ENCODE results near the gene ANO4. TPM values are rescaled to one million over a fixed set of nuclear protein-coding genes. Genes with fewer than 3 reads are reported as not detected.

ANO4 gene
- total RNA-seq, 4 donors from 2014 or later = 0.10 TPM; not detected in 3

DNA sequence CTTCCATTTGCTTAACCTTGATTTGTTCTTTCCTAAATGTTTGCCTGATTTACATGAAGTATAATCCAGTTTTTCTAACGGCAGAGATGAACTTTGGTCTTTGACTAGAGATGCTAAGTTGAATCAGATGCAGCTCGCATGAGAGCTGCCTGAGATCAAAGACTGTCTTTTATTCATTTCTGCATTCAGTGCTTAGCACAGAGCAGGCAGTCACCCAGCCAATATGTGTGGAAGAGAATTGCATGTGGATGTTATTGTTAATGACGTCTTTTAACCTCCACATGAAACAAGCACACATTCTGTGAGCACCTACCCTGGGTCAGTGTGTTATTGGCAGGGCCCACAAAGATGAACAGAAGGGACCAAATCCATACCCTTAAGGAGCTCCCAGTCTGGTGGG, 316.3 kb downstream of the ANO4 start:
- H3K9me3 ChIP-seq = no peaks in the 10 kb centered on the region
- no peak overlapping the region for H3K27ac ChIP-seq
- ATAC-seq = no peak
- no peaks in the 10 kb centered on the region for H3K36me3 ChIP-seq
- no peak for DNase-seq
- H3K27me3 ChIP-seq = no peaks in the 10 kb centered on the region
- no peak overlapping the region for H3K4me3 ChIP-seq
- intact Hi-C loops (cut with DNase I; ENCODE audit: low total_unique reads) = no loop called here
- H3K4me1 ChIP-seq = no peaks in the 10 kb centered on the region
- TF ChIP-seq POLR2A (IDR thresholded peaks at IDR 0.05) = no peak
- TF ChIP-seq, protein P1, sequence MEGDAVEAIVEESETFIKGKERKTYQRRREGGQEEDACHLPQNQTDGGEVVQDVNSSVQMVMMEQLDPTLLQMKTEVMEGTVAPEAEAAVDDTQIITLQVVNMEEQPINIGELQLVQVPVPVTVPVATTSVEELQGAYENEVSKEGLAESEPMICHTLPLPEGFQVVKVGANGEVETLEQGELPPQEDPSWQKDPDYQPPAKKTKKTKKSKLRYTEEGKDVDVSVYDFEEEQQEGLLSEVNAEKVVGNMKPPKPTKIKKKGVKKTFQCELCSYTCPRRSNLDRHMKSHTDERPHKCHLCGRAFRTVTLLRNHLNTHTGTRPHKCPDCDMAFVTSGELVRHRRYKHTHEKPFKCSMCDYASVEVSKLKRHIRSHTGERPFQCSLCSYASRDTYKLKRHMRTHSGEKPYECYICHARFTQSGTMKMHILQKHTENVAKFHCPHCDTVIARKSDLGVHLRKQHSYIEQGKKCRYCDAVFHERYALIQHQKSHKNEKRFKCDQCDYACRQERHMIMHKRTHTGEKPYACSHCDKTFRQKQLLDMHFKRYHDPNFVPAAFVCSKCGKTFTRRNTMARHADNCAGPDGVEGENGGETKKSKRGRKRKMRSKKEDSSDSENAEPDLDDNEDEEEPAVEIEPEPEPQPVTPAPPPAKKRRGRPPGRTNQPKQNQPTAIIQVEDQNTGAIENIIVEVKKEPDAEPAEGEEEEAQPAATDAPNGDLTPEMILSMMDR (IDR thresholded peaks at IDR 0.05 in 4 of 5, conservative IDR thresholded peaks at IDR 0.05 in 1 of 5) = no peak
- in situ Hi-C loops (cut with MboI; ENCODE audit: low sequenced_read_pairs in 4 of 4) = no loop called here

DNA sequence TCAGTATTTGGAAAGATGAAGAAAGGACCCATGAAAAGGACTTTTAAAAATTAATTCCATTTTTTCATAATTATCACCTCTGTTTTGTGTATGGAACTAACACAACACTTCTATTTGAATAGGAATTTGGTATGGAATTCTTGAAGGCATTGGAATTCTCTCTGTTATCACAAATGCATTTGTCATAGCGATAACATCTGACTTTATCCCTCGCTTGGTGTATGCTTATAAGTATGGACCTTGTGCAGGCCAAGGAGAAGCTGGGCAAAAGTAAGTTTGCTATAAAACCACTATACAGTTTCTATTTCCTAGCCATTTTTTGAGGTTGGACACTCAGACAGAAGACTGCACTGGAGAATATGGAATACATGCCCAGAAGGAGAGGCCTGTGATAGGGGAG, 316.9 kb downstream of the ANO4 start:
- TF ChIP-seq POLR2A (IDR thresholded peaks at IDR 0.05) = no peak
- TF ChIP-seq, protein P1 (IDR thresholded peaks at IDR 0.05 in 4 of 5, conservative IDR thresholded peaks at IDR 0.05 in 1 of 5) = no peak
- no peaks in the 10 kb centered on the region for H3K27me3 ChIP-seq
- DNase-seq (no peak), ATAC-seq (no peak)
- H3K9me3 ChIP-seq = no peaks in the 10 kb centered on the region
- intact Hi-C loops (cut with DNase I; ENCODE audit: low total_unique reads) = no loop called here
- no peak overlapping the region for H3K27ac ChIP-seq
- no peaks in the 10 kb centered on the region for H3K36me3 ChIP-seq
- no peaks in the 10 kb centered on the region for H3K4me1 ChIP-seq
- in situ Hi-C loops (cut with MboI; ENCODE audit: low sequenced_read_pairs in 4 of 4) = no loop called here
- H3K4me3 ChIP-seq = no peak overlapping the region

DNA sequence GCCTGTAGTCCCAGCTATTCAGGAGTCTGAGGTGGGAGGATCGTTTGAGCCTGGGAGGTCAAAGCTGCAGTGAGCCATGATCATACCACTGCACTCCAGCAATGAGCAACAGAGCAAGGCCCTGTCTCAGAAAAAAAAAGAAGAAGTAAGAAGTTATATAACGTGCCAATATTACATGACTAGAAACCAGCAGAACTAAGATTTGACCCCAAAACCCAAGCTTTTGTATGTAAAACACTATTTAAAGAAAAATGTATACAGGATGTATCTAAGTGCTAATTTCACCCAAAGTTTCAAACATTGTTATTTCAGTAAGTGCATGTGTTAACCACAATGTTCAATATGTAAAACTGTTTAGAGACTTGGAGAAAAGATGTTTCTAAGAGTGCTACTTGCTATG, 320.8 kb downstream of the ANO4 start:
- no peak for ATAC-seq
- H3K36me3 ChIP-seq = no peaks in the 10 kb centered on the region
- intact Hi-C loops (cut with DNase I; ENCODE audit: low total_unique reads) (no loop called here), in situ Hi-C loops (cut with MboI; ENCODE audit: low sequenced_read_pairs in 4 of 4) (no loop called here)
- no peaks in the 10 kb centered on the region for H3K4me1 ChIP-seq
- H3K9me3 ChIP-seq = no peaks in the 10 kb centered on the region
- H3K27me3 ChIP-seq = no peaks in the 10 kb centered on the region
- no peak overlapping the region for H3K27ac ChIP-seq
- no peak overlapping the region for H3K4me3 ChIP-seq
- no peak for DNase-seq
- no peak for TF ChIP-seq POLR2A (IDR thresholded peaks at IDR 0.05)
- TF ChIP-seq, protein P1 (IDR thresholded peaks at IDR 0.05 in 4 of 5, conservative IDR thresholded peaks at IDR 0.05 in 1 of 5) = no peak

DNA sequence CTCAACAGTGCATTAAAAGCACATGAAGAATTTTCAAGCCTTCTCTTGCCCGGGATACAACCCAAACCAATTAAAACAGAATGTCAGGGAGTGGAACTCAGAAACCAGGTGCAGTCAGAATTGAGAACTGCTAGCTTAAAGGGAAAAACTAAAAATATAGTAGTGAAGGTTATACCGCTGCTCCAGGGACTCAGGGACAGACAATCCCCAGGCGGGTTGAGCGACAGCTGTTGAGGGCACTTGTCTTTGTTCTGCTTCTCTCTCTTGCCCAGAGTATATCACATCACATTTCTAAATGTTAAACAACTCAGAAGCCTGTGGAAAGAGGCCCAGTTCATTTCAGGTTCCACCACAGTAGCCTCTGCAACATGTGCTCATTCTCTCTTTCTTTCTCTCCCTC, 322.3 kb downstream of the ANO4 start:
- no peak for DNase-seq
- Histone ChIP-seq H3K36me3 (no peaks in the 10 kb centered on the region), H3K27me3 (no peaks in the 10 kb centered on the region), H3K27ac (no peak overlapping the region), H3K4me1 (no peaks in the 10 kb centered on the region), H3K4me3 (no peak overlapping the region), H3K9me3 (no peaks in the 10 kb centered on the region)
- no peak for ATAC-seq
- no peak for TF ChIP-seq POLR2A (IDR thresholded peaks at IDR 0.05)
- TF ChIP-seq, protein P1 (IDR thresholded peaks at IDR 0.05 in 4 of 5, conservative IDR thresholded peaks at IDR 0.05 in 1 of 5) = no peak
- intact Hi-C loops (cut with DNase I; ENCODE audit: low total_unique reads) = no loop called here
- in situ Hi-C loops (cut with MboI; ENCODE audit: low sequenced_read_pairs in 4 of 4) = no loop called here

DNA sequence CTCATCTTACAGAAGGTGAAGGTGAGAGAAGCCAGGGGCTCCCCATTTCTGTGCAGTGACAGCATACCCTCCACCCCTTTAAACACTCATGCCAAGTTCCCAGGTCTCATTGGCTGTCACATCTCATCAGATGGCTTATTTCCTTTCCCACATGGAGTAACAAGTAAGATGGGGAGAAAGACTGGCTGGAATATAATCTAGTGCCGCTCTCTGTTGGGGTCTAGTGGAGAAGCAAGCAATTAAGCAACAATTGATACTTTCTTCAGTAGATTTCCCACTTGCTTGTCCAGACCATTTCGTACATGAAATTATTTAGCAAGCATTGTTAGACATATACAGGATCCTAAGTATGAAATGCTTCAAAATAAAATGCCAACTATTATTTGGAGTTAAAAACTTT, 323.3 kb downstream of the ANO4 start:
- TF ChIP-seq, protein P1 (IDR thresholded peaks at IDR 0.05 in 4 of 5, conservative IDR thresholded peaks at IDR 0.05 in 1 of 5) = no peak
- no peak for TF ChIP-seq POLR2A (IDR thresholded peaks at IDR 0.05)
- H3K27me3 ChIP-seq = no peaks in the 10 kb centered on the region
- no peaks in the 10 kb centered on the region for H3K4me1 ChIP-seq
- H3K4me3 ChIP-seq = no peak overlapping the region
- intact Hi-C loops (cut with DNase I; ENCODE audit: low total_unique reads) (no loop called here), in situ Hi-C loops (cut with MboI; ENCODE audit: low sequenced_read_pairs in 4 of 4) (no loop called here)
- H3K27ac ChIP-seq = no peak overlapping the region
- no peak for ATAC-seq
- H3K9me3 ChIP-seq = no peaks in the 10 kb centered on the region
- H3K36me3 ChIP-seq = no peaks in the 10 kb centered on the region
- no peak for DNase-seq

All from gastrocnemius medialis (tissue), 4 donors.